Mucosa of descending colon (tissue), 3 donors: ENCODE results near the gene ATP10B. TPM values are rescaled to one million over a fixed set of nuclear protein-coding genes. Genes with fewer than 3 reads are reported as not detected.

Source experiments
- ATAC-seq: fragments of 200-7000 bp; cut with Tn5 transposase; one replicate; pipeline ENCODE4 v1.9.1; 2020; ENCODE audit warnings: mild to moderate bottlenecking, moderate library complexity
- DNase-seq, 3 donors: peaks; one replicate each; pipeline ENCODE4 v3.0.0-alpha.2; 2020
- H3K36me3 ChIP-seq: fragments of 200-600 bp; one replicate; pipeline ENCODE4 v1.8.0; 2021; ENCODE audit warnings: low read depth, mild to moderate bottlenecking
- H3K4me1 ChIP-seq: fragments of 200-600 bp; one replicate; pipeline ENCODE4 v1.8.0; 2021; ENCODE audit warnings: low read depth, mild to moderate bottlenecking
- H3K4me3 ChIP-seq: fragments of 200-600 bp; one replicate; pipeline ENCODE4 v1.8.0; 2021; ENCODE audit warnings: mild to moderate bottlenecking
- H3K9me3 ChIP-seq: fragments of 200-600 bp; one replicate; pipeline ENCODE4 v1.8.0; 2021; ENCODE audit warnings: mild to moderate bottlenecking
- intact Hi-C, 2 donors: fragments of 100-400 bp; cut with DNase I in 1 of 2; cut with micrococcal nuclease in 1 of 2; formaldehyde crosslinking; loops; one replicate each; pipeline versions ENCODE4 v1.11.0 to v1.11.1; 2022; cut with DNase I, micrococcal nuclease
- total RNA-seq, 3 donors: library from RNA; stranded (reverse); fragmentation: NEBNext Ultra II Directional in 2 of 3; extraction: Animal tissue kit (Norgen Biotek cat#: 25700) in 2 of 3; gene quantifications; one replicate each; pipeline versions ENCODE4 v1.2.1 to v1.2.4, GENCODE V29; 2021 to 2023
- TF ChIP-seq, protein P1 (sequence below): fragments of 200-600 bp; IDR thresholded peaks from one replicate; pipeline ENCODE4 v1.8.0; 2022; ENCODE audit warnings: antibody characterized with exemption, mild to moderate bottlenecking
- donor health status: DM: no; HTN: no; CAD: no; lungs with moderate emphysema.
- donor health status: DM: no; HTN: no; CAD: no.
- donor health status: DM: no; HTN: yes; CAD: no.

The ATP10B gene
- total RNA-seq, 3 donors from 2014 or later, result 112 to 265 (median 211) TPM

DNA sequence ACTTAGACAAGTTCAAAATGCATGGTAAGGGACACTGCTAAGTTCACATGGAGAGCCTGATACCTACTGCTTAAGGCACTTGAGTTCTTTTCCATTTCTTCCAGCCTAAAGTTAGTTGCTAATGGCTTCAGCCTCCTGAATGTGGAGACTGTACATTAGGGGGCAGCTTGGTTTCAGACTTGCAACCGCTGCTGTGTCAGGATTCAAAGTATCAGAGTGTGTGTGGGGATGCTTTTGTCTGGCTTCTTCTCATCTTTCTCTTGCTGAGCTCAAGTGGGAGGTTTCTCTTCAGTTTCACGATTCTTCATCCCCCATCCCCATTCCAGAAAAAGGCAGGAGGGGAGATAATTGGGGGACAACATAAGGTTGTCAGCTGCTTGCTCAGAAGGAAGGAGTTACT is 49.4 kb downstream of the ATP10B start:
- intact Hi-C loops, result no loop called here
- no peak overlapping the region for H3K4me3 ChIP-seq
- TF ChIP-seq, protein P1, sequence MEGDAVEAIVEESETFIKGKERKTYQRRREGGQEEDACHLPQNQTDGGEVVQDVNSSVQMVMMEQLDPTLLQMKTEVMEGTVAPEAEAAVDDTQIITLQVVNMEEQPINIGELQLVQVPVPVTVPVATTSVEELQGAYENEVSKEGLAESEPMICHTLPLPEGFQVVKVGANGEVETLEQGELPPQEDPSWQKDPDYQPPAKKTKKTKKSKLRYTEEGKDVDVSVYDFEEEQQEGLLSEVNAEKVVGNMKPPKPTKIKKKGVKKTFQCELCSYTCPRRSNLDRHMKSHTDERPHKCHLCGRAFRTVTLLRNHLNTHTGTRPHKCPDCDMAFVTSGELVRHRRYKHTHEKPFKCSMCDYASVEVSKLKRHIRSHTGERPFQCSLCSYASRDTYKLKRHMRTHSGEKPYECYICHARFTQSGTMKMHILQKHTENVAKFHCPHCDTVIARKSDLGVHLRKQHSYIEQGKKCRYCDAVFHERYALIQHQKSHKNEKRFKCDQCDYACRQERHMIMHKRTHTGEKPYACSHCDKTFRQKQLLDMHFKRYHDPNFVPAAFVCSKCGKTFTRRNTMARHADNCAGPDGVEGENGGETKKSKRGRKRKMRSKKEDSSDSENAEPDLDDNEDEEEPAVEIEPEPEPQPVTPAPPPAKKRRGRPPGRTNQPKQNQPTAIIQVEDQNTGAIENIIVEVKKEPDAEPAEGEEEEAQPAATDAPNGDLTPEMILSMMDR, result no peak
- H3K4me1 ChIP-seq, result no peaks in the 10 kb centered on the region
- DNase-seq (peak in 1 of 3 donors; percentile 41), ATAC-seq (peak; percentile 56)
- H3K36me3 ChIP-seq, result no peaks in the 10 kb centered on the region
- H3K9me3 ChIP-seq, result no peaks in the 10 kb centered on the region

DNA sequence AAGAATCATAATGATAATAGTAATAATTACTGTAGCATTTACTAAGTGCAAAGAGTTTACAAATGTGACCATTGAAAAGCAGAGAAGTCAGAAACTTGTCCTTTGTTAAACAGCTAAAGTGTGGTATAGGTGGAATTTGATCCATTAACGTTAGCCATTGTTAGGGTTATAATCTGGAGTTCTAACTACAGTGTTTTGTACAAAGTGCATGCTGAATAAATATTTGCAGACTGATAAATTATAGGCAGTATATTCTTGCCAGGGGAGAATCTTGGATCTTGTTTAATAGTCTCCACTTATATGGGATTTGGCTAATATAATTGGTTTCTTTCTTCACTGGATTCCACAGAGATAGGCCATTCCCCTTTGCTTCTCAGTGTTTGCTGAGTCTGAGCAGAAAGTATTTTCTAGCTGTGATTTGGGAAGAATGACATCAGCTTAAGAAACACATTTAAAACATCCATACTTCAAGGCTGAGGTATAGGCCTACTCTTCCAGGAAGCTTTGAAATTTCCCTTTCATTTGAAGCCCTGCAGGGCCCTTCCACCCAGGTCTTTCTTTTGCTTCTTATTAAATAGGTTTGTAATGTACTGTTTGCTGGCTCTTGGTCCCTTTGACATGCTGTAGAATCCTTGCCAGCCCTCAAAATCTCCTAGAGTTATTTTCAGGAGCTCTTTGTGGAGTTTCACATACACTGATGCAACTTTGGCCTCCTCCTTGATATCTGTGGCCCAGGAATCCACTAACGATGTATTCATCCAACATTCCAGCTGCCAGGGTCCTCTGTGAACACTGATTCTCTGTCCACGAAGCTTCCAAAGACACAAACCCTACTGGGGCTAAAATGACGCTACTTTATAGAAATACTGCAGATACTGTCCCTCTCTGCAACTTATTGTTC is 51.4 kb downstream of the ATP10B start:
- ATAC-seq, result no peak
- intact Hi-C loops, result no loop called here
- TF ChIP-seq, protein P1, result no peak
- H3K4me1 ChIP-seq, result no peaks in the 10 kb centered on the region
- no peak overlapping the region for H3K4me3 ChIP-seq
- DNase-seq, result no peak
- H3K9me3 ChIP-seq, result no peaks in the 10 kb centered on the region
- no peaks in the 10 kb centered on the region for H3K36me3 ChIP-seq

DNA sequence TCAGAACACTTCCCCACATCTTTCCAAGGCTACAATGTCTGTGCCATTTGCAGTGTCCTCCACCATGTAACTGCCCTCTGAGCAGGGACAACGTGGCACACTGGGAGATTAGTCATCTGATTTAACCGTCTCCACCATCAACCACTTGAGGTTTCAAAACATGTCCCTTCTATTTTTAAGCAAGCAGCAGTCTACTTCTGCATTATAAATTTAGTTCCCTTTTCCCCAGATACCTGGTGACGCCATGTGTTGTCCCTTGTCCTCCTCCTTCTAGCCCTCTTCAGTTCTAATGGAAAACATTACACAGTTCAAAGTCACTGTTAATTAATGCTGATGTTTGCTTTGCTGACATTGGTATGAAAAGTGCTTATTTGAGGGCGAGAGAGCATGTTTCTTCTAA is 52.8 kb downstream of the ATP10B start:
- Histone ChIP-seq H3K9me3 (no peaks in the 10 kb centered on the region), H3K4me1 (no peaks in the 10 kb centered on the region), H3K4me3 (no peak overlapping the region), H3K36me3 (no peaks in the 10 kb centered on the region)
- DNase-seq (no peak), ATAC-seq (no peak)
- intact Hi-C loops, result no loop called here
- TF ChIP-seq, protein P1, result no peak

DNA sequence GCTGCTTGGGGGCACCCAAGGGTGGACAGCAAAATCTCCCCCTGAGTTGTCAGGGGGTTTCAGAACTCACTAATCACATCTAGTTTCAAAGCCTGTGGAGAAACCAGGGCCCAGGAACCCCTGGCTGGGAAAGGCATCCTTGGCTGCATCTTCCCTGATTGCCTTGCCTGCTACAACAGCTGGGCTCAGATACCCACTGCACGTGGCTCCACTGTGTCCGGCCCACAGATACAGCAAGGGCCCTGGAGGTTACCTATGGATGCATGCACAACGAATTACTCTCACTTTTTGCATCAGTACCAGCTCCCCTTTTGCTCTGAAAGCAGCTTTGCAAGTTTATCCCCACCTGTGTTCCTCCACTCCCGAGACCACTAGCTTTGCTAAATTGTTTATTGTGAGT is 55.0 kb downstream of the ATP10B start:
- intact Hi-C loops, result no loop called here
- no peaks in the 10 kb centered on the region for H3K4me1 ChIP-seq
- TF ChIP-seq, protein P1, result no peak
- DNase-seq, result no peak
- ATAC-seq, result no peak
- no peaks in the 10 kb centered on the region for H3K9me3 ChIP-seq
- no peaks in the 10 kb centered on the region for H3K36me3 ChIP-seq
- H3K4me3 ChIP-seq, result no peak overlapping the region

DNA sequence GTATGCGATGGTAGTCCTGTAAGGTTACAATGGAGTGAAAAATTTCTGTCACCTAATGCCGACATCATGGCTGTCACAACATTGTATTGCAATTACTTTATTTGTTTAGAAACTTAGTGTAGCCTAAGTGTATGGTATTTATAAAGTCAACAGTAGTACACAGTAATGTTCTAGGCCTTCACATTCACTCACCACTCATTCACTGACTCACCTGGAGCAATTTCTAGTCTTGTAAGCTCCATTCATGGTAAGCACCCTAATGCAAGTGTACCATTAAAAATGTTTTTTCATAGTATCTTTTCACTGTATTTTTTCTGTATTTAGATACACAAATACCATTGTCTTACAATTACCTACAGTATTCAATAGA is 58.5 kb downstream of the ATP10B start:
- intact Hi-C loops, result no loop called here

More for the DNA sequence above, 58.5 kb downstream of the ATP10B start:
- TF ChIP-seq, protein P1, result no peak
- DNase-seq, result no peak
- no peak for ATAC-seq
- H3K4me3 ChIP-seq, result no peak overlapping the region
- H3K4me1 ChIP-seq, result peaks cover 4% of the 10 kb centered on the region
- no peaks in the 10 kb centered on the region for H3K36me3 ChIP-seq
- H3K9me3 ChIP-seq, result no peaks in the 10 kb centered on the region
